DLD1 (cell line): ENCODE measurements around the gene ABI3BP.

Source experiments
- in situ Hi-C: cut with HindIII; loops from 2 replicates; pipeline ENCODE4 v1.10.0; 2017; ENCODE audit warnings: low sequenced_read_pairs

The ABI3BP gene

GRCh38 chr3:100982710-100983109, 10.5 kb downstream of the ABI3BP start:
- in situ Hi-C loops: no loop called here

- in situ Hi-C loops: no loop called here
These were observed 11.9 kb downstream of the ABI3BP start for GRCh38 chr3:100981164-100981911.

GRCh38 chr3:100978011-100978659, 15.1 kb downstream of the ABI3BP start:
- in situ Hi-C loops: no loop called here

- in situ Hi-C loops: no loop called here
These were observed 16.6 kb downstream of the ABI3BP start for GRCh38 chr3:100976611-100977010.

GRCh38 chr3:100975714-100976113, 17.5 kb downstream of the ABI3BP start:
- in situ Hi-C loops: no loop called here

GRCh38 chr3:100973594-100973993, 19.6 kb downstream of the ABI3BP start:
- in situ Hi-C loops: no loop called here

GRCh38 chr3:100972867-100973266, 20.4 kb downstream of the ABI3BP start:
- in situ Hi-C loops: no loop called here

GRCh38 chr3:100972301-100972844, 20.8 kb downstream of the ABI3BP start:
- in situ Hi-C loops: no loop called here

GRCh38 chr3:100971798-100972197, 21.4 kb downstream of the ABI3BP start:
- in situ Hi-C loops: no loop called here

GRCh38 chr3:100970477-100970990, 22.7 kb downstream of the ABI3BP start:
- in situ Hi-C loops: no loop called here

- in situ Hi-C loops: no loop called here
These were observed 24.0 kb downstream of the ABI3BP start for GRCh38 chr3:100968932-100969906.

- in situ Hi-C loops: no loop called here
These were observed 26.4 kb downstream of the ABI3BP start for GRCh38 chr3:100966807-100967206.

GRCh38 chr3:100966049-100966491, 27.2 kb downstream of the ABI3BP start:
- in situ Hi-C loops: no loop called here

GRCh38 chr3:100963041-100963440, 30.2 kb downstream of the ABI3BP start:
- in situ Hi-C loops: no loop called here

- in situ Hi-C loops: no loop called here
These were observed 35.8 kb downstream of the ABI3BP start for GRCh38 chr3:100957261-100957986.

GRCh38 chr3:100956276-100956675, 36.9 kb downstream of the ABI3BP start:
- in situ Hi-C loops: no loop called here

- in situ Hi-C loops: no loop called here
These were observed 38.2 kb downstream of the ABI3BP start for GRCh38 chr3:100954990-100955389.

- in situ Hi-C loops: no loop called here
These were observed 38.9 kb downstream of the ABI3BP start for GRCh38 chr3:100954199-100954935.

GRCh38 chr3:100953103-100953502, 40.1 kb downstream of the ABI3BP start:
- in situ Hi-C loops: no loop called here
